ENCODE measurements around the gene DHRS3.

DNA sequence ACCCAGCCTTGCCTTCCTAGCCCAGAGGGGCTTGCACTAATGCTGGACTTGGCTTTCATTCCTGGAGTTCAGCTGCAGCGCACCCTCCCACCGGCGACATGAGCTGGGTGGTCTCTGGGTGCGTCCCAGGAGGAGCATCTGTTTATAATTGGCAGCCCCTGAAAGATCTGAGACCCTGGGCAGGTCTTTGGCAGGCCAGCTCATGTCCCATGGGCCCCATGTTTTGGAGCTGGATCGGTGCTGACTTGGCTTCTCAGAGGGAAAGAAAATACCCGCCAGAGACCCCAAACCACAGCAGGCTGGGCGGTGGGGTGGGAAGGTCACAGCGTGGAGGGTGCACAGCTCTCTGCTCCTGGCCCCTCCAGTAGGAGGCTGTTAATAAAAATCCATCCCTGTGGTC, 29.3 kb downstream of the DHRS3 start:
- TF ChIP-seq EP300 (IDR thresholded peaks at IDR 0.05) (no peak), POLR2A (IDR thresholded peaks at IDR 0.05) (no peak), POLR2AphosphoS5 (IDR thresholded peaks at IDR 0.05) (no peak)
- TF ChIP-seq, protein P1, sequence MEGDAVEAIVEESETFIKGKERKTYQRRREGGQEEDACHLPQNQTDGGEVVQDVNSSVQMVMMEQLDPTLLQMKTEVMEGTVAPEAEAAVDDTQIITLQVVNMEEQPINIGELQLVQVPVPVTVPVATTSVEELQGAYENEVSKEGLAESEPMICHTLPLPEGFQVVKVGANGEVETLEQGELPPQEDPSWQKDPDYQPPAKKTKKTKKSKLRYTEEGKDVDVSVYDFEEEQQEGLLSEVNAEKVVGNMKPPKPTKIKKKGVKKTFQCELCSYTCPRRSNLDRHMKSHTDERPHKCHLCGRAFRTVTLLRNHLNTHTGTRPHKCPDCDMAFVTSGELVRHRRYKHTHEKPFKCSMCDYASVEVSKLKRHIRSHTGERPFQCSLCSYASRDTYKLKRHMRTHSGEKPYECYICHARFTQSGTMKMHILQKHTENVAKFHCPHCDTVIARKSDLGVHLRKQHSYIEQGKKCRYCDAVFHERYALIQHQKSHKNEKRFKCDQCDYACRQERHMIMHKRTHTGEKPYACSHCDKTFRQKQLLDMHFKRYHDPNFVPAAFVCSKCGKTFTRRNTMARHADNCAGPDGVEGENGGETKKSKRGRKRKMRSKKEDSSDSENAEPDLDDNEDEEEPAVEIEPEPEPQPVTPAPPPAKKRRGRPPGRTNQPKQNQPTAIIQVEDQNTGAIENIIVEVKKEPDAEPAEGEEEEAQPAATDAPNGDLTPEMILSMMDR (IDR thresholded peaks at IDR 0.05) = no peak
